HPDE6-E6E7 (cell line): ENCODE results near the gene DGKI.
"Not testable (repeated sequence)": the region's sequence is repeated elsewhere in the genome, so short reads cannot be mapped to it uniquely, and the experiment has no call there.

Source experiments
- DNase-seq: peaks from one replicate; pipeline ENCODE4 v3.0.0; 2011; ENCODE audit warnings: missing footprints; ENCODE audit errors: extremely low spot score

Gene DGKI

DNA sequence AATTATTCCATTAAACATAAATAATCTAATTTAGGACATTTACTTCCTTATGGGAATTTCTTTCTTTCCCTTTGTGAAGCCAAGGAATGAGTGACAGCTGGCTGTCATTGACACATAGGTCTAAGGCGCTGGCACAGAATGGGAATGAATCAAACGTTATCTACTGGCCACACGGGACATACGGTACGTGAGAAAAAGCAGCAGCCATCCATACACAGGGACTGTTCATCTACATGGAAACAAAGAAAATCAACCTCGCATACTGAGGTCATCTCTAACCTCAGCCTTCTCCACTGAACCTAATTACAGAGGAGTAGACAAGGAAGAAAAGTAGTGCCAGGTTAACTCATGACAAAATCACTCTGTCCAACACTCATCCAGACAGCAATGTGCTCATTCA, 376.9 kb downstream of the DGKI start:
- DNase-seq = no peak

DNA sequence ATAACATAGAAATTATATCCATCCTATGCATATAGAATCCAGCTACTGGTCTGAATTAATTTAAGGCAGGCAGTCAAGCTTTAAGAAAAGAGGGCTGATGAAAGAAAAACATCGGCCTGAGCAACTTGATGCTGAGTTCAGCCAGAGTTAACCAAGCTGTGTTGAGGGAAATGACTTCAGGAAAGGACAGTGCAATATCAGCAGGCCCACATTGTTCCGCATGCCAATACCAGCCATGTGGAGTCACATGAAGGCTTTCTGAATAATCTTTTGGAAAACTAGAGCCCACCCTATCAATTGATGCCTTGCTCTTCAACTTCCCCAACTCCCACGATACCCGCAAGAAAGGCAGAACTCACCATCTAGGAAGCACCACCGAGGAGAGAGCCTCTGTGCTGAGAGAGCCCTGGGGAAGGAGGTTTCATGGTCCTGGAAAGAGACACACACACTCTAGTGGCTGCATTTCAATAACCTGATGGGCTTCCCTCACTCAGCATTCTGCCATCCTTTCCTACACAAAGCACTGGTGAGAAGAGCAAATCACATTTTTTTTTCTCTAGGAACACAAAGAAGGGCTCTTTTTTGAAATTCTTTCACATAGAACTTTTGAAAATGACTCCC, 377.5 kb downstream of the DGKI start:
- no peak for DNase-seq

DNA sequence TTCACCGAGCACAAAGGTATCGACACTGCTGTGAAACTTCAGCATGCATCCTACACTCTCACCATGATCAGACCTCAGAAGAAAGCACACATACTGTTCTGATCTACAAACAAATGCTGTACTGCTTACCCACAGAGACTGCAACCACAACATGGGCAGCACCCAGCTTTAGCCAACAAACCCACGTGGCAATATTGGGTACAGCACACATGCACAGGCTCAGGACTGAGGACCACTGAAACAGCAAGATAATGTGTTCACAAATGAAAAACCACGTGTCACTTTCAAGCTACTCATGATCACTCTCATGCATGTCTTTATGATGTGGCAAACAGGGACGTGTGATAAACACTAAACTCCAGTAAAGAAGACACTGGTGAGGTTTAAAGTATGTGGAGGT, 383.9 kb downstream of the DGKI start:
- DNase-seq = no peak

DNA sequence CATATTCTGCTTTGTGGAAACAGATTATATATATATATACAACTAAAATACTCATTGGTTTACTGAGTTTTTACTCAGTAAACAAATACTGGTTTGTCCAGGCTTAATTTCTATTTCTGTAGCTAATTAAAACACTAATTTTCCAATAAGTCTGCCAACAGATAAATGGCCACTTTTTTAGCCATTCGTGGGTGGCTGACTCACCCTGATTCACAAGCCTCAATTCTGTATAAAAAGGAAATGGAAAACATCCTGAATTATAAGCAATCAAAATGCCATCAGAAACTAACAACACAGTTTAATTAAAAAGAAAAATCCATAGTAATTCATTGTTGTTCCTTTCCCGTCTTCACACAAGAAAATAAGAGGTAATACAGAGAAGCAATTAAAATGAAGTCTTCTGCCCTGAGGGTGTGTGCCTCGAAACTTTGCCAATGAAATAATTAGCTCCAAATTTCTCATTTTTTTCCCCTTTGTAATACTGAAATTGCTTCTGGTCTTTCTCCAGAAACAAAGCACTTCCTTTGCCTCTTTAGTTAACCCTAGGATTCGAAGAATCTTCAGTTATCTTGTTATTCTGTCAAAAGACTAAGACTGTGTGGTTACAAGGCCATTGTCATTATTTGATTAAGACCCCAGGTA, 384.6 kb downstream of the DGKI start:
- no peak for DNase-seq

DNA sequence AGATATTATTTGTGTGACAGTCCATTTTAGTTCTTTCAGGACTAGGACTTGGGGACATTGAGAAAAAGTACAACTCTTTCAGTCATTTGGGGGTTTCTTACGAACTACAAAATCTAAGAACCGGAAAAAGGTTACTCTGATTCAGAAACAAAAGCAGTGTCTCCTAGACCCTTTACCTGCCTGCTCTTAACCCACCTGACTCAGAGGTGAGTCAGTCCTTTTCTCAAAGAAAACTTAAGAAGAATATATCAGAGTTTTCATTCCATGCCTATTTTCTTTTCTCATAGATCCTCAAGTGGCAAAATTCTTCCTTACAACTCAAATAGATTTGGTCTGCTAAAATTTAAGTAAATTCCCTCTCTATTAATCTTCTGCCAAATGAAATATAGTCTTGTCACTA, 388.4 kb downstream of the DGKI start:
- DNase-seq = peak; percentile 51

DNA sequence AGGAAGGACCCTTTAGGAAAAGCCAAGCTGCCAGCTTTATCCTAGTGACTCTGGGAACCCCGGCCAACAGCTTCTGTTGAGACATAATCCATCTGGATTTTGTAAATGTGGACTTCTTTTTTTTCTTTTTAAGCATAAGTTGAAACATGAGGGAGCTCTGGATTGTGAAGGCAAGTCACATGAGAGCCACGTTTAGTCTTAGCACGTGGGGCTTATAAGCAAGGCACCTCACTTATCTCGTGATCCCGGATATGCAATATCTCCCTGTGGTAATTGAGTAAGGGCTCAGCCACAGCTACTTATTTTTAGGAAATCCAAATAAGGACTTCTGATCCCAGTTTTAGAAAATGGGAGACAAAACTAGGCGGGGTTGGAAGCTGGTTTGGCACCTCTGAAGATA, 392.0 kb downstream of the DGKI start:
- no peak for DNase-seq

DNA sequence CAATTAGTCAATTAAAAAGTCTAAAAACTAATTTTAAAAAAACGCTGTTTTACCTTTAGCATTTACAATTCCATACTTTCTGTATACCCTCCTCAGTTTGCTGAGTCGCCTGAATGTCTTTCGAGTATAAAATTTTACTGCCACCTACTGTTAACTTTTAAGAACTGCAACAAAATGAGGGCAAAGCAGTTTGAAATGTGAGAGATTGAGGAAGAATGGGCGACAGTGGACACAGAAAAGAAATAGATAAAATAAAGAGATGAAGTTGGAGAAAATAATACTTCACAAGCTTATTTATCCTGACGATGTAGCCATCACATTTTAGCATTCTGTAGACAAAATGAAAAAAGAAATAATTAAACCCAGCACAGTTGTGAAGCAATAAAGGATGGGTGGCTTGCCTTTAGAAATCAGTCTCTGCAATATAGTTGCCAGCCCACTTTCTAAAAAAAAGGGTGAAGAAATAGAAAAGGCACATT, 392.5 kb downstream of the DGKI start:
- peak; percentile 14 for DNase-seq

DNA sequence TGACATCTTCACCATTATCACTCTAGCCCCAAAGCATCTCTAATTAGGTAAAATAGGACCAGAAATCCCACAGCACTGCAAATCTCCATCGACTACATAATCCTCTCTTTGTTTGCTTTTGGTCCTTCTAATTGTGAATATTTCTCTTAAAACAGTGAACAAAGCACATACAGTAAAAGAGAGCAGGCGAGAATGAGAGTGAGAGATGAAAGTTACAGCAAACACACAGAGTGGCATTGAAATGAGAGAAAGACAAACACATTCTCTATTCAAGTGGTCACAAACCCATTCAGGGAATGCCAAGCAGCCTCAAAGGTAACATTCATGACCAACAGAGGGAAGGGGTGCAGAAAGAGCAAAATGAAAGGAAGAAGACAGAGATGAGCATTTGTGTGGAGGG, 393.4 kb downstream of the DGKI start:
- DNase-seq = no peak

DNA sequence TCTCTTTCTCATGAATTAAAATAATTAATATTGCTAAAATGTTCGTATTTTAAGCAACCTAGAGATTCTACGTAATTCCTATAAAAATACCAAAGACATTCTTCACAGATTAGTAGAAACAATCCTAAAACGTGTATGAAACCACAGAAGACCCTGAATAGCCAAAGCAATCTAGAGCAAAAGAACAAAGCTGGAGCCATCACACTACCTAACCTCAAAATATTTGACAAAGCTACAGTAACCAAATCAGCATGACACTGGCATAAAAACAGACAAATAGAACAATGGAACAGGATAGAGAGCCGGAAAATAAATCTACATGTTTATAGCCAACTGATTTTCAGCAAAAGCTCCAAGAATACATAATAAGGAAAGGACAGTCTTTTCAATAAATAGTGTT, 397.8 kb downstream of the DGKI start:
- no peak for DNase-seq

DNA sequence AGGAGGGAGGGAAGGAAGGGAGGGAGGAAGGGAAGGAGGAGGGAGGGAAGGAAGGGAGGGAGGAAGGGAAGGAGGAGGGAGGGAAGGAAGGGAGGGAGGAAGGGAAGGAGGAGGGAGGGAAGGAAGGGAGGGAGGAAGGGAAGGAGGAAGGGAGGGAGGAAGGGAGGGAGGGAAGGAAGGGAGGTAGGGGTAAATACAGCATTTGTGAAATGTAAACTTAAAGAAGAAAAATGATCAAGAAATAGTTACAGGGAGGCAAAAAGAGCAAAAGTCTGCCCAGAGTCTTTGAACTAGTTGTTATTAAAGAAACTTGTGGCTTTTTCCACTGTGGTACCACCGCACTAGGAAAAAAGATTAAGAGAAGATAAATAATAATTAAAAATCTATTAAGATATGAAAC, 398.2 kb downstream of the DGKI start:
- not testable (repeated sequence) for DNase-seq

DNA sequence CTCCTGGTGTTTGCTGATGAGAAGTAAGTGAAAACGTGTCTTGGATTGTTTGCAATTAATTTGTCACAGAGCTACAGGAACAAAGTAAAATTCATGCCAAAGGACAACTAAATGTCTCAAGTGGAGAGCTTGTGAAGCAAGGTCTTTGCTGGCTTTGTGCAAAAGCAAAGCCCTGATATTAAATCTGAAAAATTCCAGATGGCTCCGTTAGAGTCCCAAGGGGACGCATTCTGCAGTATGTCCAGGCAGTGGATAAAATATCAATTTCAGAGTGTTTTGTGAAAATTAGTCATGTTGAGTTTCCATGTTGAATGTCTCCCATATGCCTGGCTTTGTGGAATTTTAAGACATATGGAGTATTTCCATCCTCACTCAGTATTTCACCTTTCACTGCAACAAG, 400.7 kb downstream of the DGKI start:
- DNase-seq = no peak

DNA sequence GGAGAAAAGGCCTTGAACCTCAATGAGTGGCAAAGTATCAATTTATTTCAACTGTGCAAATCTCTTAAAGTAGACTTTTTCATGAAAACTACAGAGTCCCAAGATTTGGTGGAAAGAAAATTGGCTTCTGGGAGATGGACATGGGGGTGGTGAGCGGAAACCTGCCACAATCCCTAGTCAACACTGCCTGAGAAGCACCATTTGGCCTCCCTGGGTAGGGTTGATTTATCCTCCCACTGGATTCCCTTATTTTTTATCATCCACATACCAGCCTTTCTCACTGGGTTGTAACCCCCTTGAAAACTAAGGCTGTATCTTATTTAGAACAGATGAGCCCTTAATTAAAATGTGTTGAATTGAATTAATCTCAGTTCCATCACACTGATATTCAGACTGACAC, 401.5 kb downstream of the DGKI start:
- no peak for DNase-seq

DNA sequence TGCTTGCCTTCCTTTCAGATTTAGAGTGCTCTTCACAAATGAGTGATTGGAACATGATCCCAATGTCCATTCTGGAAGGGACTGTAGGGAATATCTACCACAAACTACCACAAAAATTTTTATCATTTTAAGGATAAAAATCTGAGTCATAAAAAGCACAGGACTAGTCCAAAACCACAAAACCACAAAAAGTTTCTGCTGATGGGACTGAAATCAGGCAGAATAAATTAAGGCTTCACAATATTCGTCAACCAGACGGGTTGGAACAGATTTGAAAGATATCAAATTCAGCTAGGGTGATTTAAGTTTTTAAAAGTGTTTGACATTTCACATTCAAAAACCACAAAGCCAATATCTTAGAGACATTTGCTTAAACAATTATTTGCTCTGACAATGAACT, 403.2 kb downstream of the DGKI start:
- DNase-seq = no peak

DNA sequence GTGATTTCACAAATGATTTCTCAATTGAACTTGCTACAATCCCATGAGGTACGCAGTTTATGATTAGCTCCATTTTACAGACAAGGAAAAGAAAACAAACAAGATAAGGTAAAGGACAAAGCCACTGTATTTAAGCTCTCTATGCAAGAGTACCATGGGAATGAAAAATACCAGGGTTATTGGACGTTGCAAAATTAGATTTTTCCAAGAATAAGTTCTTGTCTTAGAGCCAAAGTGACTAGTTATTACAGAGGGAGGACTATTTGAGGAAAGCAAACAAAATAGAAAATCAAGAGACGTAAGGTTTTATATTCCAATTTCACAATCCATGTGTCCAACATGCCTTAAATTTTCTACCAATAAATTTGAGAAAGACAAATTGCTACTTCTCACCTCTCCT, 405.3 kb downstream of the DGKI start:
- no peak for DNase-seq

DNA sequence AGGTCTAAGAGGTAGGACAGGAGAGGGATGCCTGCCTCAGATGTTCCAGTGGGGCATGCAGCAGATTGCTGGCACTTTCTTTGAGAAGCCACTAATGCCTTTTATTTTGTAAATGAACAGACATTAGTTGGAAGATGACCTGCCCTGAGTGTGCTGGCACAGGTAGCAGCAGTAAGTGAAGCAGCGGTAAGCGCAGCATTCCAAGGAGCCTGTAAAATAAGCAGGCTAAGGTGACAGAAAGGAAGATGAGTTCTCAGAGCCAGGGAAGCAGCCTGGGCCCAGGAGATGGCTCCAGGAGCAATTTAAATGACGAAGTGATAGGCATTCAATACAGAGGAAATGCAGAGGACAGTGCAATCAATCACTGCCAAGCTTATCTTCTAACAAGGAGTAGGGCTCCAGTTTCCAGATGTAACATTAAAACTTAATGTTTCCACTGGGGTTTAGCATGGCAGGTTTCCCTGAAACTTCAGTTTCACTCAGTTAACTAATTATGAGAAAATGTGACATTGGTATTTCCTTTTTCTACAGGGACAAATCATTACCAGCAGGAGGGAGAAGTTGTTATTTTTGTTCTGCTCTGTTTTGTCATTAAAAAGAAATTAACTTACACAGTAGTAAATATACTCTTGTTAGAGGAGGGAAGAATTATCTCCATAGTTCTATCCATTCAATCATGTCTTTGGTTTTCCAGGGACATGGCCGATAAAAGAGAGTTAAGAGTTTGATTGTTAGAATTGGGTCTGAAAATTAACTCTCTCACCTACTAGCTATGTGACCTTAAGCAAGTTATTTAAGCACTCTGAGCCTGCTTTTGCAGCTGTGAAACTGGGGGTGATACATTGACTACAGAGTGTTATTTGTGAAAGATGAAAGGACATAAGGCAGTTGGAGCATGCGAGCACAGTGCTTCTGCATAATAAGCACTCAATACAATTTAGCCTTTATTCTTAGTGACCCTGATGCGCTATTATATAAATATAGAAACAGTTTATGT, 406.6 kb downstream of the DGKI start:
- DNase-seq = no peak

DNA sequence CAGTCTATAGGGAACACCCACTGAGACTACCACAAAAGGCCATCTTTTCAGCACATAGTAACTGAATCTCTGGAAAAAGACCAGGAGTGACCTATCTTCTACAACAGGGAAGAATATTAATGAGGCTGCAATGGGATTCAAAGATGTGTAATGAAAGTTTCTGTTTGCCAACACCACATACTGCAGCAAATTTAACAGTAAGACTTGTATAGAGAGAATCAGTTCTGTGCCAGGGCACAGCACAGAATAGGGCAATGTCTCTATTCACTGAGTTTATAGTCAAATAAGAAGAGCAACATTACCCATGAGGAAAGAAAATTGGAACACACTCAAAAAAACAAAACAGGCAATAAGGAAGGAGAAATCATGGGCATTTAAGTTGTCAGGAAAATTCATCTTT, 411.8 kb downstream of the DGKI start:
- no peak for DNase-seq

DNA sequence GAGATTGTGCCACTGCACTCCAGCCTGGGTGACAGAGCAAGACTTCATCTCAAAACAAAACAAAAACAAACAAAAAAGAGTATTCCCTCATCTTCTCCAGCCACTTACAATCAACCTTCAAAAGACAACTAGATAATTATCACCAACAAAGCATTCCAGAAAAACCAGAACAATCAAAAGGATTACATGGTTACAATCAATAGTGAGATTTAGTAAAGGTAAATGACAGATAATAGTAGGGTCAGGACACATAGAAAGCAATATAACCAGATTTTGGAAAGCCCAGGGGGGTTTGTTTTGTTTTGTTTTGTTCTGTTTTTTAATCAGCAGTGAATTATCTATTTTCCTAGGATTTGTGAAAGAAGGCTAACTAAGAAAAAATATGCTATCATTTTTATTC, 412.2 kb downstream of the DGKI start:
- DNase-seq = no peak

DNA sequence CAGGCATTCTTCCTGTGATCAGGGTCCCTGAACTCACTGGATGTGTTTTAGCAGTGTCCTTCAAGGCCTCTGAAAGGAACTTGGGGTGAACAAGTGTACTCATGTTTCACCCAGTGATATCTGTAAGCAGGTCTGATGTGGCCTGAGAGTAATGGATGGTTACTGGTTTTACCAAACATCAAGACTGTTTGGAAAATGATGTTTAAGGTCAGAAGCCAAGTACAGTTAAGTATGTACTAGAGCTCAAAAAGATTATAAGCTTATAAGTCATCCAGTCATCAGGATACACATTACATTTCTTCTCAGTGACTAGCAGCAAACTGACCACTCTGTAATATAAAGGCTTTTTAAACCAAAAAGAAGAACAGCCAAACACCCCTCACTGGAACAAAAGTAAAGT, 423.5 kb downstream of the DGKI start:
- DNase-seq = no peak

DNA sequence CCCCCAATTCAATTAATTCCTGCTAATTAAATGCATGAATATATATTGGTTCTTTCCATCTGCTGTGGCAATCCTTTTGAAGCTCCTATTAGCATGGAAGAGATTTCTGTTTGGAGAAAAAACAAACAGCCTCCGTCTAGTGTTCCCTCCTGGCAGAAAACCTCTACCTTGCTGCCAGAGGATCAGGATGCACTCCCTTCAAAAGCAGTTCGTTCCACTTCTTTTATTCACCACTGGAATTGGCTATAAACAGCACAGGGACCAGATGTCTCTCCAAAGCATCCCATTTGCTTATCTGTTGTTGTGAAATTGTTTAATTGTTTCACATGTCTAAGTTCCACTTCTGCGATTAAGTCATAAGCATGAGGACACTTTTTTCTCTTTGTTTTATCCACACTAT, 425.4 kb downstream of the DGKI start:
- DNase-seq = no peak

DNA sequence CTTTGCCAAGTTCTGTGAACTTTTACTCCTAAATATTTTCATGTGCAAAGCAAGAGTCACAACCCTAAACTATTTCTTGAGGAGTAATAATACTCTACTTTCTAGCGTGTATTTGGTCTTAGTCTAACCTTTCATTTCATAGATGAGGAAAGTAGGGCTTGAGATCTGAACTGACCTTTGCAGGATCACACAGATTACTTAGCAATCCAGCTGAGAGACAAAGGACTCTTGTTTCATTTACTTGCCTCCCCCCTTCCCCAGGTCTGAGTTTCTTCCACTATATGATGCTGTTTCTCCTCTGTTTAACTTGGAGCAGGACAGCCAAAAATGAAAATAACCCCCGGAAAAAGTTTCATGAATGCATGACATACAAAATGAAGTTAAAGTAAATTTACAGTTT, 427.9 kb downstream of the DGKI start:
- no peak for DNase-seq

DNA sequence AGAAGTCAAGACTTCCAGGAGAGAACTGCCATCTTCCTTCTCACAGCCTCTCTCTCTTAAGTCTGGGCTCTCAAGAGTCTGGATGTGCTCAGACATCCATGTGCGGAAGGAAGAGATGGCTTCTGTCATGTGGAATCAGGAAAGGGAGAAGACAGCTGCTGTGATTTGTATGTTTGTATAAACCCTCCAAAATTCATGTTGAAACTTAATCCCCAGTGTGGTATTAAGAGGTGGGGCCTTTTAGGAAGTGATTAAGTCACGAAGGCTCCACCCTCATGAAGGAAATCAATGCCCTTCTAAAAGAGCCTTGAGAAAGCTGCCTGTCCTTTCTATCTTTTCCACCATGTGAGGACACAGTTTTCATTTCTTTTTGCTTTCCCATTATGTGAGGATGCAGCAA, 429.3 kb downstream of the DGKI start:
- no peak for DNase-seq

DNA sequence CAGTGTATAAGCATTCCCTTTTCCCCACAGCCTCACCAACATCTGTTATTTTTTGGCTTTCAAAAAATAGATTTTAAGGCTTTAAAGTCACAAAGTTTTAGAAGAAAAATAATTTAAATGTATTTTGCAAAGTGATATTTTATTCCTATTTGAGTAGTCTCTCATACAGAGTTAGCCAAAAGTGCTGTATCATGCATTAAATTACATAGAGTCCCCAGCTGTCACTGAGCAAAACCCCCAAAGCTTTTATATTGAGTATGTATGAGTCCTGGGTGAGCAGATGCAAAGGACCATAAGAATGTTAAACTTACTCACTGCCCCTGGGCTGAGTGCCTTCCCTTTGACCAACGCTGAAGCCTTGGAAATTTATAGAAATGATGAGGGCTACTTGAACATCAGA, 432.9 kb downstream of the DGKI start:
- no peak for DNase-seq

DNA sequence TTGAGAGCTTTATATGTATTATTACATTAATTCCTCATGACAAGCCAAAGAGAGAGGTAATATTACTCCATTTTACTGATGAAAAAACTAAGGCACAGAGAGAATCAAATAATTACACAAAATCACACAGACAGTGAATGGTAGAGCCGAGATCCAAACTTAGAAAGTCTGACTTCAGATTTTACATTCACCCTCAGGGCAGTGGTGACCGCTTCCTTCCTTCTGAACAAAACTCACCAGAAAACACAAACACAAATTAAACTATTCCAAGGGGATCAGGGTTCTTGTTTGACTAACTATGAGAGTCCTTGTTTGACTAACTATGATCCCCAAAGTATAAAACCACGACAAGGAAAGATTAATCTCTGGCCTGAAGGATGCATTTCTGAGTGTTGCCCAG, 435.3 kb downstream of the DGKI start:
- DNase-seq = no peak
